GM19463 (cell line): Measurements from ENCODE around the gene ZNF185.

ENCODE experiments used
- ATAC-seq: cut with Tn5 transposase; IDR thresholded peaks from one replicate; pipeline ENCODE4 v1.9.1; 2021; ENCODE audit warnings: mild to moderate bottlenecking, moderate library complexity; ENCODE audit not compliant: unreplicated experiment

Gene ZNF185

GRCh38 chrX:152897222-152898131, at the start of gene ZNF185:
TSS of gene ZNF185 (plus strand) at chrX:152898067. CDS start at chrX:152914490, 16,423 bp downstream.
- no peak for ATAC-seq

GRCh38 chrX:152850465-152850864, 47.4 kb upstream of the ZNF185 start:
- ATAC-seq, result no peak

- no peak for ATAC-seq
Measured at GRCh38 chrX:152853986-152854385, 43.9 kb upstream of the ZNF185 start.

- no peak for ATAC-seq
Measured at GRCh38 chrX:152861116-152861515, 36.8 kb upstream of the ZNF185 start.

- ATAC-seq, result no peak
Measured at GRCh38 chrX:152861826-152862225, 36.0 kb upstream of the ZNF185 start.

- ATAC-seq, result no peak
Measured at GRCh38 chrX:152865232-152865920, 32.5 kb upstream of the ZNF185 start.

- ATAC-seq, result no peak
Measured at GRCh38 chrX:152866386-152866785, 31.5 kb upstream of the ZNF185 start.

GRCh38 chrX:152869972-152870371, 27.9 kb upstream of the ZNF185 start:
- no peak for ATAC-seq

- ATAC-seq, result no peak
Measured at GRCh38 chrX:152871260-152871659, 26.6 kb upstream of the ZNF185 start.

GRCh38 chrX:152872522-152872921, 25.3 kb upstream of the ZNF185 start:
- no peak for ATAC-seq

- ATAC-seq, result no peak
Measured at GRCh38 chrX:152873361-152873760, 24.5 kb upstream of the ZNF185 start.

- ATAC-seq, result no peak
Measured at GRCh38 chrX:152876931-152877840, 20.7 kb upstream of the ZNF185 start.

- ATAC-seq, result no peak
Measured at GRCh38 chrX:152878976-152879755, 18.7 kb upstream of the ZNF185 start.

GRCh38 chrX:152881289-152881688, 16.6 kb upstream of the ZNF185 start:
- ATAC-seq, result no peak

GRCh38 chrX:152884171-152884570, 13.7 kb upstream of the ZNF185 start:
- no peak for ATAC-seq

- no peak for ATAC-seq
Measured at GRCh38 chrX:152886716-152887115, 11.2 kb upstream of the ZNF185 start.

- no peak for ATAC-seq
Measured at GRCh38 chrX:152892499-152892898, 5.4 kb upstream of the ZNF185 start.

- no peak for ATAC-seq
Measured at GRCh38 chrX:152892999-152893891, 4.6 kb upstream of the ZNF185 start.

- ATAC-seq, result no peak
Measured at GRCh38 chrX:152893980-152894610, 3.8 kb upstream of the ZNF185 start.
